Fibroblast of skin of left quadriceps (primary cell): ENCODE results near the gene CYP46A1.

Source experiments
- DNase-seq, 2 experiments: peaks; one replicate each; pipeline ENCODE4 v3.0.0-alpha.2; 2013; ENCODE audit warnings: low read depth in 2 of 2

Gene CYP46A1

DNA sequence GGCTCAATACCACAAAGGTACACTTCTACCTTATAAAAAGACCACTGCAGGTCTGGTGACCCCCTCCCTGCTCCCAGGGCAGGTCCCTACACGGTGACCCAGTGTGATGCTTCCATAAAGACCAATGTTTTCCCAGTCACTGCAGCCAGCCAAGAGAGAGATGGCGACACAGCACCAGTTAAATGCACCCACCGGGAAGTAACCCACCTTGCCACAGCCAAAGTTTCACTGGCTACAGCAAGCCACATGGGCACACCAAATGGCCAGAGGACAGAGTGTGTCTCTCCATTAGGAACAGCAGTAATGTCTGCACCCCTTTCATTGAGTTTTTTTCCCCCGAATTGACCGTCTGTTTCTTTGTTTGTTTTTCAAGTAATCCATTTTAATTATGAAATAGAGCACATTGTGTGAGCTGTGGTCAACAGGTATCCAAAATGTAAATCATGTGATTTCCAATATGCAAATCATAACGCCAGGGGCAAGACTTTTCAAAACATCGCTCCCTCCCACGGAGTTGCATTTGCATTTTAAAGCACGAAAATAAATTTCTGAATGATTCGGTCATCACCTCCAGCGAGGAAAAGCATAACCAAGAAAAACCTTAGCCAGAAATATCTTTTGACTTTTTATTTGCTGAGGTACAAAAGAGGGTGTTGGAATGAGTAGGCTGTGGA, 60.2 kb downstream of the CYP46A1 start:
- DNase-seq = peak; percentile 30 to 42

- no peak for DNase-seq
These were observed 60.8 kb downstream of the CYP46A1 start for GRCh38 chr14:99744873-99745224.

GRCh38 chr14:99745307-99745951, 61.3 kb downstream of the CYP46A1 start:
- DNase-seq = peak; percentile 39 to 40

DNA sequence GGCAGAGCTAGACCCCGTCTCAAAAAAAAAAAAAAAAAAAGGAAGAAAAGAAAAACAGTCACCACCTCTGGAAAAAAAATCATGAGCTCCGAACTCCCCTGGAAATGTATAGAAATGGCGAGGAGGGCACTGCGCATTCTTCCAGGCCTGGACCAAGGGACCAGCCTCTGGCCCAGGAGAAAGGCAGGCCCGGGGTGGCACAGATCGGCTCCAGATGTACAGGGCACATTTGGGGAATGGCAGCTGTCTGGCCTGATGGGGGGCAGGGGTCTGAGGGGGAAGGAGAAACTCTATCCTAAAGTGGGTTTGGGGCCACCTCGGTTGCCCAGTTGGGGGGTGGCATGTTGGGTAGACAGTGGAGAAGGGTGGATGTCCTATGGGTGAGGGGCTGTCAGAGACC, 63.1 kb downstream of the CYP46A1 start:
- no peak for DNase-seq

DNA sequence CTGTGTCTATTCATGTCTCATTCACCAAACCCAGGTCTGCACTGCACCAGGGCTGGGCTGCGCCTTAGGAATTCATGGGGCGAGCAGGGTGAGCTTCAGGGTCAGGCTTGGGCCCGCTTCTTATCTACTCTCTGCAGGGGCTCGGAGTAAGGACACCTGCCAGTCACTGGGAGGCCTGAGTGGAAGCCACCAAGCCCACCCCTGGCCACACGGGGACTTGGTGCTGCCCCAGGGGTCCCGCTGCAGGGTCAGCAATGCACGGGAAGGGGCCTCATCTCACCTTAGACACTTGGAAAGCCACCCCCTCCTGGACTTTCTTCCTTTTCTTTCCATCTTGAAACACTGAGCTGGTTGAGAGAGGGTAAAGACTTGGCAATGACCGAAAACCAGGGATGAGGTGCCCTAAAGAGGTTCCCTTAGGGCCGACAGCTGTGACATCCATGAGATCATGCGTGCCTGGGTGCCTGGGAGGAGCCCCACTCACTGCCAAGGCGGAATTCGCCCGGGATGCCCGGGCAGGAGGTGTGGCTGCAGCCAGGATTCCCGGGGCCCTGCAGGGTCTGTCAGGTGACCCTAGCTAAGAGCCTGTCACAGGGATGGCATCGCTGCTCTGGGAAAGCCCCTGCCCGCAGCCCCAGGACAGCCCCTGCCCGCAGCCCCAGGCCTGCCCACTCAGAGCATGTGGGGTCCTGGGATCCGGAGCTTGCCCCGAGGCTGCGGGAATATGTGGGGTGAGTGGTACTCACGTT, 63.7 kb downstream of the CYP46A1 start:
- no peak for DNase-seq

- no peak for DNase-seq
These were observed 64.4 kb downstream of the CYP46A1 start for GRCh38 chr14:99748529-99748928.

DNA sequence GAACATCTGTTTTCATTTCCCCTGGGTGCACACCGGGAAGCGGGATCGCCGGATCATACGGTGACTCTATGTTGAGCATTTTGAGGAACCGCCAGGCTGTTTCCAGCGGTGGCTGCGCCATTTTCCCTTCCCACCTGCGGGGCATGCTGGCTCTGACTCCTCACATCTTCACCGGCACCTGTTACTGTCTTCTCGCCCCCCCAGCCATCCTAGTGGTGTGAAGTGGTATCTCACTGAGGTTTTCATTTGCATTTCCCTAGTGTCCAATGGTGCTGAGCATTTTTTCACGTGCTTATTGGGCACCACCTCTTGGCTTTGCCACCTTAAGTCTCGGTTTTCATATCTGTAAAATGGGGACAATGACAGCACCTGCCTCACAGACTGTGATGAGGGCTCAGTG, 65.0 kb downstream of the CYP46A1 start:
- no peak for DNase-seq

DNA sequence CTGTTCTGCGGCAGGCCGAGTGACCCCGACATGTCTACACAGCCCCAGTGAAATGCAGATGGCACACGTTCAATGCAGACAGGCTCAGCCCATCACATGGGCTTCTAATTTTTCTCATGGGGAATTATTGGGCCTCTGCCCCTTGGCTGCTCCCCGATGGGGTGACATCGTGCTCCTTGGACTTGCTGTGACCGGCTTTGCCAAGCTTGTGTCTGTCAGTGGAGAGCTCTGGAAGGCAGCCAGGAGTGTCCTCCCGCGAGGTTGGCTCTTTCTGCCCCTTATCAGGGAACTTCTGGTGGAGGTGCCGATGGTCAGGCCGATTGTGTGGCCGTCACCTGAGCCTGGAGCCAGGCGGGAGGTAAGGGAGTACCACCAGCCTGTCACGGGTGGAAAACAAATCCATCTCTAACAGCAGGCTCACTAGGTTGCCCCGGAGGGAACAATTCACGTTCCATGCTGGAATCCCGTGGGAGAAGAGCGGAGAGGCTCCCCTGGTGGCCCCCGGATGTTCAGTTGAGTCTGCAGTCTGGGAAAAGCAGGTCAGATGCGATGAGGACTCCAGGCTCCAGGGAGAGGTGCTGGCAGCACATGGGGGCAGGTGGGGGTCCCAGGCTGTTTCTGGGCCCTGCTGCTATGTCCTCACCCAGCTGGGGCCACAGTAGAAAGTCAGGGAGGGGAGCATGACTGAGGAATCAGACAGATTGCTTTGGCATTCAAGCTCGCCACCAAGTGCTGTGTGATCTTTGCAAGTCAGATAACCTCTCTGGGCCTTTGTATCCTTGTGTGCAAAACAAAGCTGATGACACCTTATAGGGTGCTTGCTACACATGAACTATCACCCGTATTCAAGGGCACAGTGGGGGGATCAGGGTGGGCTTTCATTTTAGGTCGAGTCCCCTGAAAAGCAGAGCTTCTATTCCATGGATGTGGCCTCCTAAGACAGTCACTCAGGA, 65.9 kb downstream of the CYP46A1 start:
- no peak for DNase-seq

DNA sequence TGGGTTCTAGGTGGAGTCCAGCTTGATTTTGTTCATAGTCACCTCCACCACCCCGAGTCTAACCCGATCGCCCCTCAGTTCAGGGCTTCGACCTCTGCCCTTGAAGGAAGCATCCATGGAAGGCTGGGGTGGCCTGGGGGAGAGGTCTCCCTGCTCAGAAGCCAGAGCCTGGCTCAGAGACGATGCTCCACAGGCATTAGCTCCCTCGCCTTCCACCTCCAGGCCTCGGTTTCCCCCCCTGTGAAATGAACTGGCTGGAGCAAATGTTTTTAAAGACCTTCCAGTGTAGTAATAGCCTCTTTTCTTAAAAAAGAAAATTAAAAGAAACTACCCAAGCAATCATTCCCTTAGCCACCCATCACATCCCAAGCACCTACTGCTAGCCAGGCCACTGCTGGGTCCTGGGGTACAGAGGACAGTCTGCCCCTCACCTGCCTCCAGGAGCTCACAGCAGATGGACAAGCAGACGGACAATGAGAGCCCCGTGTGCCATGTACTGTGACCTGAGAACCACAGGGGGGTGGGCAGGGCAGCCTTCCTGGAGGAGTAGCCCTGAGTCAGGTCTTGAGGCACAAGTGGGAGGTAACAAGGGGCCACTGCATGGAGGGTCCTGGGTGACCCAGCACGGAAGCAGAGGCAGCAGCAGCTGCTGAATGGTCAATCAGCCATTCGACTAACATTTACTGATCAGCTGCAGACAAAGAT, 66.8 kb downstream of the CYP46A1 start:
- DNase-seq = no peak

GRCh38 chr14:99751539-99752485, 67.7 kb downstream of the CYP46A1 start:
- DNase-seq = no peak

- peak in 1 of 2 experiments; percentile 60 for DNase-seq
These were observed 68.5 kb downstream of the CYP46A1 start for GRCh38 chr14:99752486-99753121.

DNA sequence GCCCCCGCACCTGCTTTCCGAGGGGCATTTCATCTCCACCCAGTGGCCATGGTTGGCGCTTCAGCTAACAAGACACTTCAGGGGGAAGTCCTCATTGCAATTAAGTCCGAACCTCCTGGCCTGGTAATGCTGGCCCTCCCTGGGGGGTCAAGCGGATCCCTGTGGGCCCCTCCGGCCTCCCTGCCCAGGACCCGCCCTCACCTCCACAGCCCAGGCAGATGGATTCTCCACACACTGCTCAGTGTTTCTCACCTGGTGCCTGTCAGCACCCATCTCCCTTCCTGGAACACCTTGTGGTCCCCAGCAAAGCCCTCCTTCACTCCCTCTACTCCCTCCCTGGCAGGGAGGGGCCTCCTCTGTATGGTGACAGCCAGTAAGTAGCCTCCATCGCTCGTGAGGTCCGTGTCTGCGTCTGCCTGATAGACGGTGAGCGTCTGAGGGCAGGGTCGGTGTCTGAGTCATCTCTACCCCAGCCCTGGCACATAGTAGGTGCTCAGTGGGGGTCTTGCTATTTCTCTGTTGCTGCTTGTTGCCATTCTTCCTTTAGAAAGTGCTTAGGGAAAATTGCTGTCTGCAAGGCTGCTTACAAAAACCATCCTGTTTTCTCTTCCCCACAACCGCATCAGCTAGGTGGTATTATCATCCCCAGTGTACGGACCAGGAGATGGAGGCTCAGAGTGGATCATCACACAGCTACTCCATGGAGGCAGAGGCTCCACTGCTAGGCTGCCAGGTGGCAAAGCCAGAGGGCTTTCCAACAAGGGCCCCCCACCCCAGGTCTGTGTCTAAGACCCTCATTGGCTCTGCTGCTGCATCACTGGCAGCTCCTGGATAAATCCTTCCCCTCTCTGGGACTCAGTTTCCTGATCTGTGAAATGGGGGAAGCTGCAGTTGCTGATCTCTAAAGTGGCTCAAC, 69.4 kb downstream of the CYP46A1 start:
- DNase-seq = no peak

GRCh38 chr14:99754141-99755067, 70.3 kb downstream of the CYP46A1 start:
- DNase-seq = no peak

- no peak for DNase-seq
These were observed 70.9 kb downstream of the CYP46A1 start for GRCh38 chr14:99755068-99755405.

DNA sequence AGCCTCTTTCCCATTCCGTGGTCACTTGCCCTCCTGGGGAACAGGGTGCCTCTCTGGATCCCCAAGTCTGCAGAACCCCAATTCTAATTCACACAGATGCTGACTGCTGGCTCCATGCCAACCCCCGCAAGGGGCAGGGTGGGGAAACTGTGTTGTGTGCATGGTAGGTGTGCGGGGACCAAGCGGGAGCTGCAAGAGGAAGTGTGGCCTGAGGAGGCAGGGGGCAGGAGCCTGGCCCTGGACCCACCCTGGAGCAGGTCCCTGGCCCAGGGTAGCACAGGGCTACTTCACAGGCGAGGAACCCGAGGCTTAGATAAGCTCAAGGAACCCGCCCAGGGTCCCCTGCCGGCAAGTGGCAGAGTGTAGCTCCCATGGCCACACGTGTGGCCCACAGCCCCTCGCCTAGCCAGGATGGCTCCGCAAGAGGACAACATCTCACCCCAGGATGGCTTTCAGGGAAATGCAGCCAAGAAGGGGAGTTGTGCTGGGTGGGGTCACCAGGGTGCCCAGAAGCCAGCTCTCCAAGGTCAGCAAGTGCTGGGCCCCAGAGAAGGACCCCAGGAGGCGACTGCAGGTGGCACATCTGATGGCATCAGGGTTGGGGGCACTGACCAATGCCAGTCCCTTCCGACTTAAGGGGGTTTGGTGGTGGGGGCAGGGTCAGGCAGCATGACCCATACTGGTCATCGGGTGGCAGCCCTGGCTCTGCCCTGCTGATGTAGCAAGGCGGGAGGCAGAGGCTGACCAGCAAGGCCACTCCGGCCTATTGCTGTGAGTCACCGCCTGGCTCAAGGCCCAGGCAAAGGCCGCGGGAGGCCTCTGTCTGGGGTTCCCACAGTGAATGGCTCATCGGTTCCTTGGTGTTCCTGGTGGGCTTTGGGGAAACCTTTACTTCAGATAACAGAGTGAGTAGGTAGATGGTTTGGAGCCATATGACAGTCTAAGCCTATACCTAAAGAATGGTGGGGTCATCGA, 71.8 kb downstream of the CYP46A1 start:
- peak in 1 of 2 experiments; percentile 27 for DNase-seq

DNA sequence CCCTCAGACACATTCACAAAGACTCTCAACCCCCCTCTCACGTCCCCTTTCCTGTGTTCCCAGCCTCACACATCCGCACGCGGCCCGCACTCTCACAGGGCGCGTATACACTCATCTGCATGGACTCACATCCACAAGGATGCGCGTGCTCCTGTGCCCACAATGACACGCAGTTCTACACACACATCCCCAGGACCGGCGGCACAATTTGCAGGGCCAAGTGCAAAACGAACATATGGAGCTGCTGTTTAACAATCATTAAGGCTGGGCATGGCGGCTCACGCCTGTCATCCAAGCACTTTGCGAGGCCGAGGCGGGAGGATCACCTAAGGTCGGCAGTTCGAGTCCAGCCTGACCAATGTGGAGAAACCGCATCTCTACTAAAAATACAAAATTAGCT, 72.7 kb downstream of the CYP46A1 start:
- no peak for DNase-seq
